Peyer's patch (tissue), 4 donors: ENCODE data around the gene TNFRSF1A. TPM values are rescaled to one million over a fixed set of nuclear protein-coding genes. Genes with fewer than 3 reads are reported as not detected.

Experiments
- DNase-seq, 3 donors: peaks; one replicate each; pipeline ENCODE4 v3.0.0-alpha.2; 2017 to 2019
- H3K27ac ChIP-seq, 4 donors: fragments of 200-600 bp; sonication (generic); one replicate each; pipeline ENCODE4 v1.5.1; 2016 to 2019
- H3K27me3 ChIP-seq, 2 donors: fragments of 200-600 bp; sonication (generic); one replicate each; pipeline ENCODE4 v1.5.1; 2019
- H3K36me3 ChIP-seq, 3 donors: fragments of 200-600 bp; sonication (generic); one replicate each; pipeline ENCODE4 v1.5.1; 2016 to 2019
- H3K4me1 ChIP-seq, 4 donors: fragments of 200-600 bp; sonication (generic); one replicate each; pipeline ENCODE4 v1.5.1; 2016 to 2019
- H3K4me3 ChIP-seq, 4 donors: fragments of 200-600 bp; sonication (generic); 1 replicate in 3 of 4; 2 replicates in 1 of 4; pipeline ENCODE4 v1.5.1; 2016 to 2019; ENCODE audit warnings: mild to moderate bottlenecking in 1 of 4
- H3K9me3 ChIP-seq, 4 donors: fragments of 200-600 bp; sonication (generic); one replicate each; pipeline ENCODE4 v1.5.1; 2016 to 2019; ENCODE audit warnings: mild to moderate bottlenecking in 1 of 4
- CTCF ChIP-seq, 6 experiments: fragments of 450-650 bp in 4 of 6; fragments of 200-600 bp in 2 of 6; sonication (generic) in 1 of 6; IDR thresholded peaks; one replicate each; pipeline ENCODE4 v1.5.1; 2017 to 2019; ENCODE audit warnings: antibody characterized with exemption in 6 of 6, mild to moderate bottlenecking in 3 of 6, moderate library complexity in 1 of 6
- POLR2A ChIP-seq, 2 donors: fragments of 450-650 bp; IDR thresholded peaks; one replicate each; pipeline ENCODE4 v1.5.1; 2017; ENCODE audit warnings: antibody characterized with exemption in 2 of 2, mild to moderate bottlenecking in 2 of 2, moderate library complexity in 2 of 2
- total RNA-seq, 4 donors: library from RNA; depleted of rRNA; stranded (reverse); fragments of >200 nt; gene quantifications; one replicate each; pipeline ENCODE4 v1.1.0, GENCODE V29; 2016

TNFRSF1A gene
- total RNA-seq, 4 donors from 2014 or later, result 90.8 to 547 (median 393) TPM

- TF ChIP-seq POLR2A (IDR thresholded peaks at IDR 0.05) (peak; percentile 61 to 73), CTCF (IDR thresholded peaks at IDR 0.05) (no peak)
- H3K27me3 ChIP-seq, result no peaks in the 10 kb centered on the region
- peaks cover 0 to 51% (median 7%) of the 10 kb centered on the region in 4 donors for H3K4me1 ChIP-seq
- no peak overlapping the region for H3K4me3 ChIP-seq
- DNase-seq, result peak in 2 of 3 donors; percentile 85 to 87
- H3K27ac ChIP-seq, result peak overlapping the region in 3 of 4 donors; percentile 84 to 100 (median 94)
- no peaks in the 10 kb centered on the region for H3K36me3 ChIP-seq
- no peaks in the 10 kb centered on the region for H3K9me3 ChIP-seq
These were observed 18.2 kb upstream of the TNFRSF1A start for GRCh38 chr12:6360080-6360571.

GRCh38 chr12:6358881-6359280 is 17.0 kb upstream of the TNFRSF1A start:
- DNase-seq, result no peak
- Histone ChIP-seq H3K4me1 (peaks cover 0 to 57% (median 7%) of the 10 kb centered on the region in 4 donors), H3K36me3 (no peaks in the 10 kb centered on the region), H3K9me3 (no peaks in the 10 kb centered on the region), H3K4me3 (no peak overlapping the region), H3K27me3 (no peaks in the 10 kb centered on the region), H3K27ac (peak overlapping the region in 3 of 4 donors; percentile 49 to 100 (median 94))
- TF ChIP-seq POLR2A (IDR thresholded peaks at IDR 0.05), result no peak
- no peak for TF ChIP-seq CTCF (IDR thresholded peaks at IDR 0.05)

- TF ChIP-seq POLR2A (IDR thresholded peaks at IDR 0.05), result no peak
- TF ChIP-seq CTCF (IDR thresholded peaks at IDR 0.05), result no peak
- no peaks in the 10 kb centered on the region for H3K9me3 ChIP-seq
- no peaks in the 10 kb centered on the region for H3K27me3 ChIP-seq
- no peak overlapping the region for H3K4me3 ChIP-seq
- no peak for DNase-seq
- no peak overlapping the region for H3K27ac ChIP-seq
- no peaks in the 10 kb centered on the region for H3K36me3 ChIP-seq
- H3K4me1 ChIP-seq, result peaks cover 0 to 47% (median 0%) of the 10 kb centered on the region in 4 donors
These were observed 14.5 kb upstream of the TNFRSF1A start for GRCh38 chr12:6356374-6356820.

- TF ChIP-seq CTCF (IDR thresholded peaks at IDR 0.05) (no peak), POLR2A (IDR thresholded peaks at IDR 0.05) (no peak)
- Histone ChIP-seq H3K9me3 (no peaks in the 10 kb centered on the region), H3K4me1 (peaks cover 0 to 42% (median 0%) of the 10 kb centered on the region in 4 donors), H3K27me3 (no peaks in the 10 kb centered on the region), H3K27ac (no peak overlapping the region), H3K36me3 (no peaks in the 10 kb centered on the region), H3K4me3 (no peak overlapping the region)
- DNase-seq, result no peak
These were observed 13.9 kb upstream of the TNFRSF1A start for GRCh38 chr12:6355491-6356373.

GRCh38 chr12:6354495-6355393 is 12.9 kb upstream of the TNFRSF1A start:
- H3K27ac ChIP-seq, result peak overlapping the region in 1 of 4 donors; percentile 33
- no peaks in the 10 kb centered on the region for H3K9me3 ChIP-seq
- DNase-seq, result peak in 1 of 3 donors; percentile 54
- H3K4me1 ChIP-seq, result peaks cover 0 to 39% (median 0%) of the 10 kb centered on the region in 4 donors
- H3K27me3 ChIP-seq, result no peaks in the 10 kb centered on the region
- TF ChIP-seq POLR2A (IDR thresholded peaks at IDR 0.05), result no peak
- no peak for TF ChIP-seq CTCF (IDR thresholded peaks at IDR 0.05)
- H3K4me3 ChIP-seq, result no peak overlapping the region
- H3K36me3 ChIP-seq, result no peaks in the 10 kb centered on the region
